ENCODE measurements around the gene GPSM3. TPM values are rescaled to one million over a fixed set of nuclear protein-coding genes. Genes with fewer than 3 reads are reported as not detected.

GPSM3 gene
- total and polyA plus RNA-seq, 2 of the 13 experiments (the other 11 are each of a cell fraction or from before 2014, with no cell fraction given): 0.18 to 6.2 TPM

GRCh38 chr6:32181148-32181702, 11.2 kb downstream of the GPSM3 start (continued):
- TF ChIP-seq ZSCAN25 (CRISPR knock-in tag; IDR thresholded peaks at IDR 0.05) (no peak), NCOR1 (IDR thresholded peaks at IDR 0.05; ENCODE audit: borderline replicate concordance, low read length) (no peak), ZBTB42 (CRISPR knock-in tag; IDR thresholded peaks at IDR 0.05) (no peak), MED8 (CRISPR knock-in tag; IDR thresholded peaks at IDR 0.05; ENCODE audit: insufficient replicate concordance) (no peak), HMG20A (CRISPR knock-in tag; IDR thresholded peaks at IDR 0.05; ENCODE audit: borderline replicate concordance) (no peak), ZNF33B (CRISPR knock-in tag; IDR thresholded peaks at IDR 0.05) (no peak), POLR2A (IDR thresholded peaks at IDR 0.05; ENCODE audit: insufficient read depth in 1 of 2, low read depth in 2 of 2, low read length in 2 of 2) (peak in 1 of 2 experiments; percentile 30; a peak in 1 of 4 replicates), ZUFSP (CRISPR knock-in tag; IDR thresholded peaks at IDR 0.05; ENCODE audit: borderline replicate concordance) (no peak), MTA1 (CRISPR knock-in tag; IDR thresholded peaks at IDR 0.05; ENCODE audit: borderline replicate concordance) (0 out of 2 replicates have a peak, but pooled peaks have one; percentile 21), NFKB2 (CRISPR knock-in tag; IDR thresholded peaks at IDR 0.05; ENCODE audit: borderline replicate concordance) (no peak), ZKSCAN1 (IDR thresholded peaks at IDR 0.05; ENCODE audit: low read length) (no peak), ADNP (CRISPR knock-in tag; IDR thresholded peaks at IDR 0.05) (no peak), SMAD1 (CRISPR knock-in tag; IDR thresholded peaks at IDR 0.05; ENCODE audit: borderline replicate concordance, low read depth) (no peak), ZBTB37 (CRISPR knock-in tag; IDR thresholded peaks at IDR 0.05) (no peak)
